ENCODE measurements around the gene PTDSS2. TPM values are rescaled to one million over a fixed set of nuclear protein-coding genes. Genes with fewer than 3 reads are reported as not detected.

PTDSS2 gene
- total and polyA plus RNA-seq, 9 of the 15 experiments (the other 6 are each of a cell fraction or from before 2014, with no cell fraction given), result 0.45 to 53.9 (median 17.2) TPM

GRCh38 chr11:521177-521688, 71.2 kb downstream of the PTDSS2 start:
- Histone ChIP-seq H3K27me3 (ENCODE audit: control insufficient read depth in 2 of 2, insufficient read depth in 2 of 2, low read length in 2 of 2) (no peaks in the 10 kb centered on the region), H3K36me3 (ENCODE audit: control insufficient read depth, insufficient read depth, low read length) (no peaks in the 10 kb centered on the region), H3K27ac (ENCODE audit: extremely low read depth, low read depth, low read length) (no peak overlapping the region), H3K79me2 (ENCODE audit: control insufficient read depth, insufficient read depth, low read length) (no peaks in the 10 kb centered on the region), H2AFZ (ENCODE audit: low read depth, low read length) (no peak overlapping the region), H3K4me2 (ENCODE audit: insufficient read depth, low read length) (no peak overlapping the region), H3K4me1 (replicated peaks in 1 of 2; ENCODE audit: control insufficient read depth in 2 of 2, insufficient read depth in 2 of 2, low read length in 2 of 2) (peaks cover 0 to 21% of the 10 kb centered on the region in 2 experiments; a peak in 3 of 5 replicates), H3K9me3 (replicated peaks; ENCODE audit: control insufficient read depth, insufficient read depth, low read depth, low read length) (peaks cover 6% of the 10 kb centered on the region; the same call in 1 of the 2 replicates), H4K20me1 (replicated peaks; ENCODE audit: control insufficient read depth, insufficient read depth, low read length) (no peaks in the 10 kb centered on the region), H3K9ac (ENCODE audit: insufficient read depth in 1 of 2, low read depth in 2 of 2, low read length in 2 of 2) (no peak overlapping the region), H3K9me1 (ENCODE audit: control insufficient read depth, insufficient read depth, low read length) (no peaks in the 10 kb centered on the region), H3K4me3 (no peak overlapping the region)
- TF ChIP-seq ZNF140 (CRISPR knock-in tag; IDR thresholded peaks at IDR 0.05), result no peak
- TF ChIP-seq NFATC3 (IDR thresholded peaks at IDR 0.05), result no peak
- TF ChIP-seq NR1H2 (CRISPR knock-in tag; IDR thresholded peaks at IDR 0.05), result no peak
- TF ChIP-seq, protein P1, sequence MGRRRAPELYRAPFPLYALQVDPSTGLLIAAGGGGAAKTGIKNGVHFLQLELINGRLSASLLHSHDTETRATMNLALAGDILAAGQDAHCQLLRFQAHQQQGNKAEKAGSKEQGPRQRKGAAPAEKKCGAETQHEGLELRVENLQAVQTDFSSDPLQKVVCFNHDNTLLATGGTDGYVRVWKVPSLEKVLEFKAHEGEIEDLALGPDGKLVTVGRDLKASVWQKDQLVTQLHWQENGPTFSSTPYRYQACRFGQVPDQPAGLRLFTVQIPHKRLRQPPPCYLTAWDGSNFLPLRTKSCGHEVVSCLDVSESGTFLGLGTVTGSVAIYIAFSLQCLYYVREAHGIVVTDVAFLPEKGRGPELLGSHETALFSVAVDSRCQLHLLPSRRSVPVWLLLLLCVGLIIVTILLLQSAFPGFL (CRISPR knock-in tag; IDR thresholded peaks at IDR 0.05), result no peak
- TF ChIP-seq MTA2 (IDR thresholded peaks at IDR 0.05; ENCODE audit: low read depth), result no peak
- TF ChIP-seq ZNF384 (IDR thresholded peaks at IDR 0.05; ENCODE audit: low read depth, low read length), result no peak
- no peak for TF ChIP-seq IFI16 (CRISPR knock-in tag; IDR thresholded peaks at IDR 0.05)
- TF ChIP-seq KAT8 (IDR thresholded peaks at IDR 0.05; ENCODE audit: low read depth), result no peak
- TF ChIP-seq ZNF76 (CRISPR knock-in tag; IDR thresholded peaks at IDR 0.05; ENCODE audit: borderline replicate concordance), result no peak
- no peak for TF ChIP-seq ZNF217 (CRISPR knock-in tag; IDR thresholded peaks at IDR 0.05)
- no peak for TF ChIP-seq MAFF (IDR thresholded peaks at IDR 0.05; ENCODE audit: low read length)
- TF ChIP-seq TCF3 (CRISPR knock-in tag; IDR thresholded peaks at IDR 0.05), result no peak
- no peak for TF ChIP-seq BRCA1 (IDR thresholded peaks at IDR 0.05)
- TF ChIP-seq BRCA1 (CRISPR knock-in tag; IDR thresholded peaks at IDR 0.05), result no peak
- TF ChIP-seq SMAD3 (CRISPR knock-in tag; conservative IDR thresholded peaks at IDR 0.05), result no peak
- TF ChIP-seq ZNF133 (CRISPR knock-in tag; IDR thresholded peaks at IDR 0.05), result no peak
- TF ChIP-seq U2AF2 (optimal IDR thresholded peaks at IDR 0.05; ENCODE audit: low read depth, low read length), result no peak
- DNase-seq (ENCODE audit: extremely low read depth in 1 of 4, low spot score in 3 of 4) (no peak), ATAC-seq (no peak), FAIRE-seq (no peak)
- CTCF ChIA-PET (ENCODE audit: low intra/inter-chr PET ratio), result no interaction called here
- no TSS peak for BruUV-seq (replicated peaks)
- POLR2A ChIA-PET, result interaction anchor here (1.1 kb wide), 1 partner anchor 11 kb away, joined by 5 read pairs; no protein-coding TSS in a partner anchor
- intact Hi-C loops (cut with micrococcal nuclease), result no loop called here
- in situ Hi-C loops (cut with MboI), result no loop called here
- 89% methylated on average over 7 of the region's 10 CpGs for WGBS (ENCODE audit: insufficient coverage, low coverage, missing lambda C conversion rate)
